ENCODE results near the gene KCNH1.

- TF ChIP-seq POLR2A (IDR thresholded peaks at IDR 0.05), result no peak
- TF ChIP-seq CTCF (IDR thresholded peaks at IDR 0.05 in 8 of 11, conservative IDR thresholded peaks at IDR 0.05 in 3 of 11), result no peak
- no peak for TF ChIP-seq POLR2AphosphoS5 (IDR thresholded peaks at IDR 0.05)
Observed at GRCh38 chr1:210989905-210990304, 144.0 kb downstream of the KCNH1 start.
